GM19395 (cell line): ENCODE data around the gene CIRBP.
"Not testable (repeated sequence)": the region's sequence is repeated elsewhere in the genome, so short reads cannot be mapped to it uniquely, and the experiment has no call there.

Experiments
- ATAC-seq: cut with Tn5 transposase; IDR thresholded peaks from one replicate; pipeline ENCODE4 v1.9.1; 2021; ENCODE audit warnings: mild to moderate bottlenecking, moderate library complexity; ENCODE audit not compliant: unreplicated experiment

Gene CIRBP

GRCh38 chr19:1308718-1309117 is 39.6 kb downstream of the CIRBP start:
- no peak for ATAC-seq

GRCh38 chr19:1309977-1310852 is 41.1 kb downstream of the CIRBP start:
- no peak for ATAC-seq

- no peak for ATAC-seq
Measured at GRCh38 chr19:1310853-1311180, 41.7 kb downstream of the CIRBP start.

- no peak for ATAC-seq
Measured at GRCh38 chr19:1311543-1312091, 42.5 kb downstream of the CIRBP start.

GRCh38 chr19:1312767-1313694 is 43.9 kb downstream of the CIRBP start:
- no peak for ATAC-seq

GRCh38 chr19:1313695-1314613 is 44.8 kb downstream of the CIRBP start:
- no peak for ATAC-seq

- ATAC-seq = no peak
Measured at GRCh38 chr19:1315470-1316166, 46.5 kb downstream of the CIRBP start.

GRCh38 chr19:1316466-1316865 is 47.3 kb downstream of the CIRBP start:
- ATAC-seq = no peak

GRCh38 chr19:1317274-1318003 is 48.3 kb downstream of the CIRBP start:
- ATAC-seq = no peak

GRCh38 chr19:1318678-1319471 is 49.7 kb downstream of the CIRBP start:
- ATAC-seq = no peak

- not testable (repeated sequence) for ATAC-seq
Measured at GRCh38 chr19:1320282-1320650, 51.1 kb downstream of the CIRBP start.

GRCh38 chr19:1321539-1321938 is 52.4 kb downstream of the CIRBP start:
- ATAC-seq = no peak

- no peak for ATAC-seq
Measured at GRCh38 chr19:1322198-1322981, 53.3 kb downstream of the CIRBP start.

- ATAC-seq = no peak
Measured at GRCh38 chr19:1324249-1324805, 55.2 kb downstream of the CIRBP start.
